GM12892 (cell line): Measurements from ENCODE around the gene AGPS.

Experiments
- POLR2A ChIP-seq: IDR thresholded peaks from 2 replicates; pipeline ENCODE4 v1.6.1; 2011; ENCODE audit warnings: low read depth, low read length, control low read depth
- TAF1 ChIP-seq: IDR thresholded peaks from 2 replicates; pipeline ENCODE4 v1.6.1; 2011; ENCODE audit warnings: low read depth, mild to moderate bottlenecking, control low read depth, low read length, borderline replicate concordance

- TF ChIP-seq TAF1 (no peak), POLR2A (no peak)
Measured at GRCh38 chr2:177568390-177568789, 175.8 kb downstream of the AGPS start.
